ENCODE measurements around the gene ZWILCH. TPM values are rescaled to one million over a fixed set of nuclear protein-coding genes. Genes with fewer than 3 reads are reported as not detected.

Gene ZWILCH
- total RNA-seq, 2 donors from 2014 or later: 6.1 to 11.4 TPM

DNA sequence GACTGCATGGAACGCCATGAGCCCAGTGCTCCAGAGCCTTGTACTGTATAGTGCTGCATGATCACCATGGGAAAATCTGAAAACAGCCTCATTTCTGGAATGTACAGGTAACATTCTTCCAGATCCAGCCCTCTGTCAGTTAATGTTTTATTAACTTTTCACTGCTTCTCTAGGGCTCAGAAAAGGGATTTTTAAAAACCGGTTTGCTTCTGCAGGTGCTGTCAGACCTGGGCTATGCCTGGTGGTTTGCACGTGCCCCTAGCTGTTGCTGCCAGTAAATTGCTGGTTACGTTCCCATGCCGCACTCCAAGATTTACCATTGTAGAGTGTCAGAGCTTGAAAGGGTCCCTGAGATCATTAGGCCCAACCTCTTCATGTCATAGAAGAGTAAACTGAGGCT lies 16.6 kb upstream of the ZWILCH start:
- Histone ChIP-seq H3K27me3 (replicated peaks; ENCODE audit: insufficient read depth) (no peaks in the 10 kb centered on the region), H3K27ac (no peak overlapping the region), H3K4me1 (replicated peaks) (no peaks in the 10 kb centered on the region), H3K4me3 (no peak overlapping the region), H3K36me3 (no peaks in the 10 kb centered on the region), H3K9me3 (no peaks in the 10 kb centered on the region)
- intact Hi-C loops (cut with DNase I): no loop called here
- TF ChIP-seq CTCF (IDR thresholded peaks at IDR 0.05): no peak
- no peak for TF ChIP-seq POLR2AphosphoS5 (IDR thresholded peaks at IDR 0.05)
- 78% methylated on average over 5 of the region's 5 CpGs for WGBS
- DNase-seq (ENCODE audit: low spot score): no peak

DNA sequence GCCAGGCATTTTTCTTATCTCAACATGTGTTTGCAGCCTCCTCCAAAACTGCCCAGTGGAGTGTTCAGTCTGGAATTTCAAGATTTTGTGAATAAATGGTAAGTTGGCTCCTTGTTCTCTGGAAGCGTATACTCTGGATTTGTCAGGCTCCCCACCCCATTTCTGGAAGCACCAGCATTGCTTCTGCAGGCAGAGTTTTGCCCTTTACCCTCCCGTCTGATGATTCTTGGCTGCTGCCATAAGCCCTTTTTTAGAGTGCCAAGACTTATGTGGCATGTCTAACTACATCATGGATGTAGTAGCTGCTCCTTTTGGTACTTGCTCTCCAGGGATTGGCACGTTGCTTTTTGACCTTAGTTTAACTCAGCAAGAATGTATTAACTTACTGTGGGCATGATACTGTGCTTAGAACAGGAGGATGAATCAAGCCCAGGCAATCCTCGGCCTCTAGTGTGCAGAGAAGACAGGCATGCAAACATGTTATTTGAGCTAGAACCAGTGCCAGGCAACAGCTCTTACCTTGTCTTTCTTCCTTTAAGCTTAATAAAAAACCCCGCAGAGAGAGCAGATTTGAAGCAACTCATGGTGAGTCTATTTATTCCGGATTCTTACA lies 15.8 kb upstream of the ZWILCH start:
- Histone ChIP-seq H3K4me1 (replicated peaks) (no peaks in the 10 kb centered on the region), H3K9me3 (no peaks in the 10 kb centered on the region), H3K4me3 (no peak overlapping the region), H3K36me3 (no peaks in the 10 kb centered on the region), H3K27ac (no peak overlapping the region), H3K27me3 (replicated peaks; ENCODE audit: insufficient read depth) (no peaks in the 10 kb centered on the region)
- TF ChIP-seq POLR2AphosphoS5 (IDR thresholded peaks at IDR 0.05): no peak
- TF ChIP-seq CTCF (IDR thresholded peaks at IDR 0.05): no peak
- no peak for TF ChIP-seq POLR2A (IDR thresholded peaks at IDR 0.05)
- no peak for DNase-seq (ENCODE audit: low spot score)
- intact Hi-C loops (cut with DNase I): no loop called here
- WGBS: 68% methylated on average over 6 of the region's 6 CpGs

DNA sequence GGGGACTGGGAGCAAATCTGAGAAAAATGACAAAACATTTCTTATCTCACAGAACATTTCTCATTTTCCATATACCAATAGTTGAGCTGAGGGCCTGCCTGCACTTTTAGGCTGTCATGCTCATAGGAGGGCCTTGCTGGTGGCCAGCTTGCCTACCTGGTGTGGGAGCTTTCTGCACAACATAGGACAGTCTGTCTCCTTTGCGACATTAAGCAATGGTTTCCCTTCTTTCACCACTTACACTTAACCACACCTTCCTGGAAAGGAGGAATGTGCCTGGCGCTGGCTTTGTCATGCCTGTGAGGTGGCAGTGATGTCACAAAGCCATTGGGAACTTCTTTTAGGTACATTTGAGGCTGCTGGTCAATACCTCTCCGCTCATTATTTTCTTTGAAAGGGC lies 13.3 kb upstream of the ZWILCH start:
- Histone ChIP-seq H3K27ac (no peak overlapping the region), H3K4me1 (replicated peaks) (peaks cover 3% of the 10 kb centered on the region), H3K27me3 (replicated peaks; ENCODE audit: insufficient read depth) (no peaks in the 10 kb centered on the region), H3K9me3 (no peaks in the 10 kb centered on the region), H3K36me3 (no peaks in the 10 kb centered on the region), H3K4me3 (no peak overlapping the region)
- TF ChIP-seq CTCF (IDR thresholded peaks at IDR 0.05) (no peak), POLR2AphosphoS5 (IDR thresholded peaks at IDR 0.05) (no peak), POLR2A (IDR thresholded peaks at IDR 0.05) (no peak)
- intact Hi-C loops (cut with DNase I): no loop called here
- 83% methylated on average over 3 of the region's 3 CpGs for WGBS
- DNase-seq (ENCODE audit: low spot score): no peak

- WGBS: 89% methylated on average over 2 of the region's 2 CpGs
- peaks cover 5% of the 10 kb centered on the region for H3K4me1 ChIP-seq (replicated peaks)
- H3K4me3 ChIP-seq: no peak overlapping the region
- no peak for DNase-seq (ENCODE audit: low spot score)
- no peaks in the 10 kb centered on the region for H3K27me3 ChIP-seq (replicated peaks; ENCODE audit: insufficient read depth)
- intact Hi-C loops (cut with DNase I): no loop called here
- TF ChIP-seq POLR2AphosphoS5 (IDR thresholded peaks at IDR 0.05) (no peak), CTCF (IDR thresholded peaks at IDR 0.05) (no peak), POLR2A (IDR thresholded peaks at IDR 0.05) (no peak)
- no peaks in the 10 kb centered on the region for H3K9me3 ChIP-seq
- peaks cover 0 to under 1% of the 10 kb centered on the region in 2 donors for H3K36me3 ChIP-seq
- H3K27ac ChIP-seq: no peak overlapping the region
These were observed 10.9 kb upstream of the ZWILCH start for GRCh38 chr15:66494262-66494661.

GRCh38 chr15:66496951-66497501 lies 8.1 kb upstream of the ZWILCH start:
- WGBS: 17% methylated on average over 17 of the region's 17 CpGs
- H3K4me1 ChIP-seq (replicated peaks): peaks cover 5% of the 10 kb centered on the region
- H3K27me3 ChIP-seq (replicated peaks; ENCODE audit: insufficient read depth): no peaks in the 10 kb centered on the region
- intact Hi-C loops (cut with DNase I): loop anchor here (1.0 kb wide), 1 partner anchor 110 kb away; no protein-coding TSS in a partner anchor
- H3K36me3 ChIP-seq: peaks cover 19 to 24% of the 10 kb centered on the region in 2 donors
- H3K9me3 ChIP-seq: no peaks in the 10 kb centered on the region
- H3K27ac ChIP-seq: peak overlapping the region; percentile 77 to 81
- DNase-seq (ENCODE audit: low spot score): no peak
- no peak for TF ChIP-seq CTCF (IDR thresholded peaks at IDR 0.05)
- no peak for TF ChIP-seq POLR2AphosphoS5 (IDR thresholded peaks at IDR 0.05)
- TF ChIP-seq POLR2A (IDR thresholded peaks at IDR 0.05): no peak
- peak overlapping the region; percentile 84 to 88 for H3K4me3 ChIP-seq

Data from prostate gland (tissue), 2 donors.